ENCODE results near the gene RCOR3. TPM values are rescaled to one million over a fixed set of nuclear protein-coding genes. Genes with fewer than 3 reads are reported as not detected.
"Not testable (repeated sequence)": the region's sequence is repeated elsewhere in the genome, so short reads cannot be mapped to it uniquely, and the experiment has no call there.

RCOR3 gene
- total RNA-seq, 1 experiment from 2014 or later: 39.0 TPM

GRCh38 chr1:211347077-211347844 lies 88.1 kb downstream of the RCOR3 start:
- no peaks in the 10 kb centered on the region for H3K36me3 ChIP-seq (ENCODE audit: insufficient read depth, low read length, poor library complexity, severe bottlenecking)
- peaks cover 10% of the 10 kb centered on the region for H3K4me1 ChIP-seq (ENCODE audit: insufficient read depth, low read length, poor library complexity, severe bottlenecking)
- no peak overlapping the region for H3K4me3 ChIP-seq (ENCODE audit: low read depth, low read length, poor library complexity, severe bottlenecking)
- no TSS peak for BruUV-seq (replicated peaks)
- TF ChIP-seq EZH2 (IDR thresholded peaks at IDR 0.05; ENCODE audit: borderline replicate concordance, low read depth, low read length, poor library complexity, severe bottlenecking) (no peak), CTCF (conservative IDR thresholded peaks at IDR 0.05; ENCODE audit: low read depth, low read length) (no peak)
- H3K27ac ChIP-seq (ENCODE audit: low read depth, low read length, poor library complexity, severe bottlenecking): no peak overlapping the region
- POLR2A ChIA-PET (ENCODE audit: low non-redundant PET): no interaction called here
- no peaks in the 10 kb centered on the region for H3K9me3 ChIP-seq (ENCODE audit: low read depth, low read length, poor library complexity, severe bottlenecking)
- H3K27me3 ChIP-seq (replicated peaks; ENCODE audit: insufficient read depth, low read depth, low read length, poor library complexity): no peaks in the 10 kb centered on the region
- CTCF ChIA-PET: no interaction called here
- DNase-seq (ENCODE audit: low spot score): no peak
- intact Hi-C loops (cut with micrococcal nuclease; ENCODE audit: unreplicated experiment): no loop called here

- no peaks in the 10 kb centered on the region for H3K9me3 ChIP-seq (ENCODE audit: low read depth, low read length, poor library complexity, severe bottlenecking)
- H3K4me1 ChIP-seq (ENCODE audit: insufficient read depth, low read length, poor library complexity, severe bottlenecking): peaks cover 10% of the 10 kb centered on the region
- H3K27me3 ChIP-seq (replicated peaks; ENCODE audit: insufficient read depth, low read depth, low read length, poor library complexity): no peaks in the 10 kb centered on the region
- no peak overlapping the region for H3K27ac ChIP-seq (ENCODE audit: low read depth, low read length, poor library complexity, severe bottlenecking)
- intact Hi-C loops (cut with micrococcal nuclease; ENCODE audit: unreplicated experiment): no loop called here
- no peaks in the 10 kb centered on the region for H3K36me3 ChIP-seq (ENCODE audit: insufficient read depth, low read length, poor library complexity, severe bottlenecking)
- H3K4me3 ChIP-seq (ENCODE audit: low read depth, low read length, poor library complexity, severe bottlenecking): no peak overlapping the region
- TF ChIP-seq CTCF (conservative IDR thresholded peaks at IDR 0.05; ENCODE audit: low read depth, low read length) (no peak), EZH2 (IDR thresholded peaks at IDR 0.05; ENCODE audit: borderline replicate concordance, low read depth, low read length, poor library complexity, severe bottlenecking) (no peak)
- BruUV-seq (replicated peaks): no TSS peak
- POLR2A ChIA-PET (ENCODE audit: low non-redundant PET): no interaction called here
- DNase-seq (ENCODE audit: low spot score): no peak
- CTCF ChIA-PET: no interaction called here
These were observed 89.4 kb downstream of the RCOR3 start for GRCh38 chr1:211348547-211348946.

GRCh38 chr1:211349741-211350140 lies 90.6 kb downstream of the RCOR3 start:
- intact Hi-C loops (cut with micrococcal nuclease; ENCODE audit: unreplicated experiment): no loop called here

GRCh38 chr1:211352055-211352454 lies 92.9 kb downstream of the RCOR3 start:
- BruUV-seq (replicated peaks); H3K36me3 ChIP-seq (ENCODE audit: insufficient read depth, low read length, poor library complexity, severe bottlenecking); H3K4me1 ChIP-seq (ENCODE audit: insufficient read depth, low read length, poor library complexity, severe bottlenecking); H3K9me3 ChIP-seq (ENCODE audit: low read depth, low read length, poor library complexity, severe bottlenecking); DNase-seq (ENCODE audit: low spot score); H3K27ac ChIP-seq (ENCODE audit: low read depth, low read length, poor library complexity, severe bottlenecking); H3K27me3 ChIP-seq (replicated peaks; ENCODE audit: insufficient read depth, low read depth, low read length, poor library complexity); CTCF ChIA-PET; POLR2A ChIA-PET (ENCODE audit: low non-redundant PET); H3K4me3 ChIP-seq (ENCODE audit: low read depth, low read length, poor library complexity, severe bottlenecking); intact Hi-C loops (cut with micrococcal nuclease; ENCODE audit: unreplicated experiment): not testable (repeated sequence)

More at GRCh38 chr1:211349741-211350140, 90.6 kb downstream of the RCOR3 start:
- H3K27me3 ChIP-seq (replicated peaks; ENCODE audit: insufficient read depth, low read depth, low read length, poor library complexity): no peaks in the 10 kb centered on the region
- BruUV-seq (replicated peaks): no TSS peak
- DNase-seq (ENCODE audit: low spot score): no peak
- no peak overlapping the region for H3K4me3 ChIP-seq (ENCODE audit: low read depth, low read length, poor library complexity, severe bottlenecking)
- ChIA-PET POLR2A (ENCODE audit: low non-redundant PET) (no interaction called here), CTCF (no interaction called here)
- no peak overlapping the region for H3K27ac ChIP-seq (ENCODE audit: low read depth, low read length, poor library complexity, severe bottlenecking)
- no peaks in the 10 kb centered on the region for H3K9me3 ChIP-seq (ENCODE audit: low read depth, low read length, poor library complexity, severe bottlenecking)
- no peaks in the 10 kb centered on the region for H3K36me3 ChIP-seq (ENCODE audit: insufficient read depth, low read length, poor library complexity, severe bottlenecking)
- peaks cover 10% of the 10 kb centered on the region for H3K4me1 ChIP-seq (ENCODE audit: insufficient read depth, low read length, poor library complexity, severe bottlenecking)
- TF ChIP-seq CTCF (conservative IDR thresholded peaks at IDR 0.05; ENCODE audit: low read depth, low read length): no peak
- no peak for TF ChIP-seq EZH2 (IDR thresholded peaks at IDR 0.05; ENCODE audit: borderline replicate concordance, low read depth, low read length, poor library complexity, severe bottlenecking)

Measured in A673 (cell line).